CD14-positive monocyte (primary cell): Measurements from ENCODE around the gene ZNF692. TPM values are rescaled to one million over a fixed set of nuclear protein-coding genes. Genes with fewer than 3 reads are reported as not detected.

Source experiments
- DNase-seq, 3 donors: peaks; one replicate each; pipeline ENCODE4 v3.0.0-alpha.2; 2011 to 2022
- H2AFZ ChIP-seq: 2 replicates; pipeline ENCODE4 v1.6.0; 2012; ENCODE audit warnings: mild to moderate bottlenecking, low read depth, low read length, inconsistent platforms; ENCODE audit not compliant: insufficient read depth, poor library complexity, severe bottlenecking
- H3K27ac ChIP-seq, 2 donors: 1 replicate in 1 of 2; 2 replicates in 1 of 2; pipeline ENCODE4 v1.5.1; 2012 to 2013; ENCODE audit warnings: low read length in 2 of 2, control low read depth in 1 of 2, inconsistent platforms in 1 of 2, low read depth in 1 of 2, mild to moderate bottlenecking in 1 of 2
- H3K27me3 ChIP-seq, 2 donors: one replicate each; pipeline versions ENCODE4 v1.6.0 to v1.6.1; 2011 to 2013; ENCODE audit warnings: low read length in 2 of 2; ENCODE audit not compliant: control insufficient read depth in 2 of 2, insufficient read depth in 2 of 2
- H3K36me3 ChIP-seq, 2 donors: replicated peaks in 1 of 2; 1 replicate in 1 of 2; 2 replicates in 1 of 2; pipeline versions ENCODE4 v1.5.1 to v1.6.1; 2012 to 2013; ENCODE audit warnings: low read length in 2 of 2, control low read depth in 1 of 2, inconsistent platforms in 1 of 2, mild to moderate bottlenecking in 1 of 2; ENCODE audit not compliant: insufficient read depth in 2 of 2, control insufficient read depth in 1 of 2
- H3K4me1 ChIP-seq, 2 donors: 1 replicate in 1 of 2; 2 replicates in 1 of 2; pipeline versions ENCODE4 v1.5.1 to v1.6.1; 2012 to 2013; ENCODE audit warnings: low read length in 2 of 2, control low read depth in 1 of 2, inconsistent platforms in 1 of 2, mild to moderate bottlenecking in 1 of 2, moderate library complexity in 1 of 2; ENCODE audit not compliant: insufficient read depth in 2 of 2, control insufficient read depth in 1 of 2
- H3K4me2 ChIP-seq: replicated peaks from 2 replicates; pipeline ENCODE3; 2012; ENCODE audit warnings: low read length, moderate library complexity, mild to moderate bottlenecking; ENCODE audit not compliant: poor library complexity, severe bottlenecking; ENCODE audit errors: extremely low read depth
- H3K4me3 ChIP-seq, 3 experiments: fragments of 200-600 bp in 1 of 3; sonication (generic) in 1 of 3; replicated peaks in 1 of 3; 1 replicate in 2 of 3; 2 replicates in 1 of 3; pipeline ENCODE4 v1.5.1; 2011 to 2013; ENCODE audit warnings: low read length in 3 of 3, mild to moderate bottlenecking in 3 of 3, control low read depth in 2 of 3, low read depth in 2 of 3, inconsistent platforms in 1 of 3, moderate library complexity in 1 of 3
- H3K79me2 ChIP-seq: 2 replicates; pipeline ENCODE4 v1.6.0; 2012; ENCODE audit warnings: mild to moderate bottlenecking, control low read depth, inconsistent platforms, low read length, moderate library complexity; ENCODE audit not compliant: insufficient read depth
- H3K9ac ChIP-seq: 2 replicates; pipeline ENCODE4 v1.6.0; 2017; ENCODE audit warnings: low read length, mild to moderate bottlenecking; ENCODE audit not compliant: insufficient read depth, poor library complexity, severe bottlenecking
- H3K9me3 ChIP-seq, 2 donors: replicated peaks in 1 of 2; 1 replicate in 1 of 2; 2 replicates in 1 of 2; pipeline versions ENCODE4 v1.5.1 to v1.6.1; 2012 to 2013; ENCODE audit warnings: low read length in 2 of 2, control low read depth in 1 of 2; ENCODE audit not compliant: control insufficient read depth in 1 of 2, insufficient read depth in 1 of 2
- H4K20me1 ChIP-seq: 2 replicates; pipeline ENCODE4 v1.6.0; 2012; ENCODE audit warnings: mild to moderate bottlenecking, low read length, control low read depth, moderate library complexity; ENCODE audit not compliant: insufficient read depth
- H3K27ac Mint-ChIP-seq, 7 donors: one replicate each; pipeline ENCODE4 v1.8.0; 2020; ENCODE audit warnings: mild to moderate bottlenecking in 7 of 7, mixed read lengths in 7 of 7, moderate library complexity in 6 of 7, inconsistent platforms in 2 of 7
- H3K27me3 Mint-ChIP-seq, 3 donors: one replicate each; pipeline ENCODE4 v1.8.0; 2021 to 2022; ENCODE audit warnings: low read depth in 3 of 3, mild to moderate bottlenecking in 3 of 3, mixed read lengths in 3 of 3, moderate library complexity in 3 of 3, inconsistent platforms in 1 of 3
- H3K36me3 Mint-ChIP-seq, 2 donors: one replicate each; pipeline ENCODE4 v1.8.0; 2020; ENCODE audit warnings: mixed read lengths in 2 of 2, inconsistent platforms in 1 of 2, mild to moderate bottlenecking in 1 of 2
- H3K4me1 Mint-ChIP-seq: one replicate; pipeline ENCODE4 v1.8.0; 2020; ENCODE audit warnings: mild to moderate bottlenecking, mixed read lengths
- H3K4me3 Mint-ChIP-seq, 2 donors: one replicate each; pipeline ENCODE4 v1.8.0; 2020; ENCODE audit warnings: mild to moderate bottlenecking in 2 of 2, mixed read lengths in 2 of 2, moderate library complexity in 1 of 2
- H3K9me3 Mint-ChIP-seq, 7 donors: one replicate each; pipeline ENCODE4 v1.8.0; 2020 to 2022; ENCODE audit warnings: mixed read lengths in 7 of 7, mild to moderate bottlenecking in 6 of 7, moderate library complexity in 6 of 7, inconsistent platforms in 2 of 7
- CTCF ChIP-seq: fragments of 200-600 bp; IDR thresholded peaks from one replicate; pipeline ENCODE4 v1.8.0; 2022; ENCODE audit warnings: antibody characterized with exemption, mild to moderate bottlenecking
- WGBS: methylation state at CpG from one replicate; pipeline ENCODE4 v1.1.5; 2013; ENCODE audit warnings: missing lambda C conversion rate; ENCODE audit not compliant: insufficient coverage; 5-methylcytosine and 5-hydroxymethylcytosine counted together
- intact Hi-C, 2 donors: fragments of 100-400 bp; cut with micrococcal nuclease; formaldehyde crosslinking; loops; one replicate each; pipeline versions ENCODE4 v1.15.0 to v1.15.1; 2023
- polyA plus RNA-seq, 3 donors: library from polyadenylated mRNA; depleted of rRNA in 1 of 3; unstranded in 2 of 3; stranded (reverse) in 1 of 3; fragments of 300-500 nt in 2 of 3; fragments of >200 nt in 1 of 3; fragmentation: Illumina TruSeq in 2 of 3; gene quantifications; 1 replicate in 2 of 3; 2 replicates in 1 of 3; pipeline ENCODE4 v1.2.3, GENCODE V29; 2012 to 2021

Gene ZNF692
- polyA plus RNA-seq, 3 donors, result 2.2 to 59.0 (median 2.4) TPM

- no peaks in the 10 kb centered on the region for H4K20me1 ChIP-seq
- peaks cover 7% of the 10 kb centered on the region for H3K79me2 ChIP-seq
- TF ChIP-seq CTCF, result no peak
- Mint-ChIP-seq H3K36me3 (no peaks in the 10 kb centered on the region), H3K4me3 (peak overlapping the region; percentile 85 to 90), H3K27ac (peak overlapping the region; percentile 76 to 91 (median 89)), H3K9me3 (no peaks in the 10 kb centered on the region), H3K27me3 (peaks cover 0 to 4% (median 1%) of the 10 kb centered on the region in 3 donors), H3K4me1 (peaks cover 38% of the 10 kb centered on the region)
- 3% methylated on average over 3 of the region's 4 CpGs for WGBS
- no peaks in the 10 kb centered on the region for H3K36me3 ChIP-seq
- H3K4me3 ChIP-seq, result peak overlapping the region; percentile 43 to 78 (median 56)
- H3K27me3 ChIP-seq, result no peaks in the 10 kb centered on the region
- H3K27ac ChIP-seq, result peak overlapping the region; percentile 35 to 75
- H3K4me1 ChIP-seq, result peaks cover 39 to 47% of the 10 kb centered on the region in 2 donors
- peak overlapping the region; percentile 63 for H3K9ac ChIP-seq
- no peak for DNase-seq
- H3K4me2 ChIP-seq, result peak overlapping the region; percentile 88
- intact Hi-C loops, result no loop called here
- peak overlapping the region; percentile 99 for H2AFZ ChIP-seq
- no peaks in the 10 kb centered on the region for H3K9me3 ChIP-seq
These were observed 3.8 kb upstream of the ZNF692 start for GRCh38 chr1:248862695-248862997.

GRCh38 chr1:248861616-248862015 lies 2.7 kb upstream of the ZNF692 start:
- no peaks in the 10 kb centered on the region for H3K9me3 Mint-ChIP-seq
- no peak for TF ChIP-seq CTCF
- peaks cover 46 to 52% of the 10 kb centered on the region in 2 donors for H3K4me1 ChIP-seq
- H3K9me3 ChIP-seq, result no peaks in the 10 kb centered on the region
- no peak overlapping the region for H3K4me3 Mint-ChIP-seq
- no peak overlapping the region for H3K4me3 ChIP-seq
- no peak for DNase-seq
- no peaks in the 10 kb centered on the region for H4K20me1 ChIP-seq
- no peak overlapping the region for H3K27ac Mint-ChIP-seq
- H3K4me1 Mint-ChIP-seq, result peaks cover 42% of the 10 kb centered on the region
- H3K36me3 Mint-ChIP-seq, result no peaks in the 10 kb centered on the region
- intact Hi-C loops, result no loop called here
- H3K27me3 ChIP-seq, result no peaks in the 10 kb centered on the region
- peaks cover under 1 to 2% (median 1%) of the 10 kb centered on the region in 3 donors for H3K27me3 Mint-ChIP-seq
- no peak overlapping the region for H3K9ac ChIP-seq
- H3K27ac ChIP-seq, result no peak overlapping the region
- no peak overlapping the region for H2AFZ ChIP-seq
- no CpG with 5 or more reads among the region's 2 CpGs for WGBS
- peaks cover 11% of the 10 kb centered on the region for H3K79me2 ChIP-seq
- H3K36me3 ChIP-seq, result no peaks in the 10 kb centered on the region
- no peak overlapping the region for H3K4me2 ChIP-seq
